ENCODE results near the gene FAM193A.

Gene FAM193A

DNA sequence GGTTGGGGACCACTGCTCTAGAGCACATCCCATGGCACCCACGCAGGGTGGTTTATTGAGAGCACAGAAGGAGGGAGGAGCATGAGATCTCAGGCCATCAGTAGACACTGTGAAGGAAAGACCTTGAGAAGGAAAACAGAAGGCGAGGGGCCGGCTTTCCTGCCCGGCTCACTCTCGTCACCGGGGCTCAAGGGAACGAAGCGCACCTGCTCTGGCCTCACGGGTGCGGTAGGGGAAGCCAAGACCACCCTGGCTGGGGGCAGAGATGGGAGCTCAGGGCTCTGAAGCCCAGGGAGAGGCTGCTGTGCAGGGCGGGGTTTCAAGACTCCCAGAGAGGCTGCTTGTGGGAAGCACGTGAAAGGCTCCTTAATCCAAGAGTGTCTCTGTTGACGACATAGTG lies 113.8 kb downstream of the FAM193A start:
- POLR2A ChIA-PET = interaction anchor here (0.5 kb wide), 1 partner anchor 947 kb away, joined by 4 read pairs; no protein-coding TSS in a partner anchor
- CTCF ChIA-PET = interaction anchor here (1.2 kb wide), 1 partner anchor 9 kb away, joined by 3 read pairs; no protein-coding TSS in a partner anchor

DNA sequence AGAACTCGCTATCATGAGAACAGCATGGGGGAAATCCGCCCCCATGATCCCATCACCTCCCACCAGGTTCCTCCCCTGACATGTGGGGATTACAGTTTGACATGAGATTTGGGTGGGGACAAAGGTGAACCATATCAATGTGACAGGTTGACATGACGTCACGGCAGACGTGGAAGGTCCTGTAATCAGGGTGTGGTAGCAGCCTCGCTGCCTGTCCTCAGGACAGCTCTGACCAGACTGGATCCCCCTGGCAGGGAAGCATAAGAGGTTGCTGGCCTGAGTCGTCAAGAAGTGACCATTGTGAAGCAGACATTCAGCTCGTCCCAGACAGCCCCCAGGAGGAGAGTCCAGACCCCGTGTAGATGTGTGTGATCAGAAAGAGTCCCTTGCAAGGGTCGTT lies 115.1 kb downstream of the FAM193A start:
- ChIA-PET POLR2A (no interaction called here), CTCF (no interaction called here)
- DNase-seq (ENCODE audit: extremely low spot score) = no peak
- TF ChIP-seq, protein P1, sequence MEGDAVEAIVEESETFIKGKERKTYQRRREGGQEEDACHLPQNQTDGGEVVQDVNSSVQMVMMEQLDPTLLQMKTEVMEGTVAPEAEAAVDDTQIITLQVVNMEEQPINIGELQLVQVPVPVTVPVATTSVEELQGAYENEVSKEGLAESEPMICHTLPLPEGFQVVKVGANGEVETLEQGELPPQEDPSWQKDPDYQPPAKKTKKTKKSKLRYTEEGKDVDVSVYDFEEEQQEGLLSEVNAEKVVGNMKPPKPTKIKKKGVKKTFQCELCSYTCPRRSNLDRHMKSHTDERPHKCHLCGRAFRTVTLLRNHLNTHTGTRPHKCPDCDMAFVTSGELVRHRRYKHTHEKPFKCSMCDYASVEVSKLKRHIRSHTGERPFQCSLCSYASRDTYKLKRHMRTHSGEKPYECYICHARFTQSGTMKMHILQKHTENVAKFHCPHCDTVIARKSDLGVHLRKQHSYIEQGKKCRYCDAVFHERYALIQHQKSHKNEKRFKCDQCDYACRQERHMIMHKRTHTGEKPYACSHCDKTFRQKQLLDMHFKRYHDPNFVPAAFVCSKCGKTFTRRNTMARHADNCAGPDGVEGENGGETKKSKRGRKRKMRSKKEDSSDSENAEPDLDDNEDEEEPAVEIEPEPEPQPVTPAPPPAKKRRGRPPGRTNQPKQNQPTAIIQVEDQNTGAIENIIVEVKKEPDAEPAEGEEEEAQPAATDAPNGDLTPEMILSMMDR (IDR thresholded peaks at IDR 0.05; ENCODE audit: control extremely low read depth, extremely low read depth, low read depth, missing control alignments) = no peak

More for the DNA sequence above, 113.8 kb downstream of the FAM193A start:
- DNase-seq (ENCODE audit: extremely low spot score) = no peak
- TF ChIP-seq, protein P1 (IDR thresholded peaks at IDR 0.05; ENCODE audit: control extremely low read depth, extremely low read depth, low read depth, missing control alignments) = no peak

DNA sequence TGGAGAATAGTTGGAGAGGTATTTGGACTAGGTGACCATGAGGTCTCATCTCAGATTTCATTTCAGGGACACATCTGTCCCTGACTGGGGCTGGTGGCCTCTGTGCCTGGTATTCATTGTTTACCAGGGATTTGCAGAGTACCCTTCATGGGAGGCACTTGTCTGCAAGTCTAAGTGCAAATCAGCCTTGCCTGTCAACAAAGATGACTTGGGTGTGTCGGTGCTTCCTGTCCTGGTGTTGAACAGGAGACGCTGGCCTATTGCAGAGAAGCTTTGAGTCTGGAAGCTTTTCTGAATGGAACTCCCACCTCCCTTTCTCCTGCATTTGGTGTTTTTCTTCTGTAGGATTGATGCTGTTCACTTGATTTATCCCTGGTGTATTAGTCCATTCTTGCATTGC lies 115.6 kb downstream of the FAM193A start:
- no peak for DNase-seq (ENCODE audit: extremely low spot score)

DNA sequence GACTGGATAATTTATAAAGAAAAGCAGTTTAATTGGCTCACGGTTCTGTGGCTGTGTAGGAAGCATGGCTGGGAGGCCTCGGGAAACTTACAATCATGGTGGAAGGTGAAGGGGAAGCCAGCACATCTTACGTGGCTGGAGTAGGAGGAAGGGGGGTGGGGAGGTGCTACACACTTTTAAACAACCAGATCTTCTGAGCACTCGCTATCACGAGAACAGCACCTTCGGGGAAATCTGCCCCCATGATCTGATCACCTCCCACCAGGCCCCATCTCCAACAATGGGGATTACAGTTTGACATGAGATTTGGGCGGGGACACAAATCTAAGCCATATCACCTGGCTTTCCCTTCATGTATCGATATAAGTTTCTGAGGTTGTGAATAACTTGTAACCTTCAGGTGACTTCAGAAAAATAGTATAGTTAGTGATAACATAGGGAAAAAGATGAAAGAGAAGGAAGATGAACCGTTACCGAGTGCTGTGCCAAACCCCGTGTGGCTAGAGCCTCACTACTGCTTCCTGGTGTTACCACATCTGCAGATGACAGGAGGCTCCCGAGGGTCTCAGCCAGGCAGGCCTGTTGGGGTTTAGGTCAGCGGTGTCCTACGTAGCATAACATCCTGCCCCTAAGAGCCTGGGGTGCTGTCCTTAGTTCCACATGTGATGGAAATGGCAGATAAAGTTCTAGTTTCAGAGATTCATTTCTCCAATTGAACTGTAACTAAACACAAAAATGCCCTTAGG lies 116.1 kb downstream of the FAM193A start:
- ChIA-PET POLR2A (no interaction called here), CTCF (no interaction called here)
- no peak for DNase-seq (ENCODE audit: extremely low spot score)
- TF ChIP-seq, protein P1 (IDR thresholded peaks at IDR 0.05; ENCODE audit: control extremely low read depth, extremely low read depth, low read depth, missing control alignments) = no peak

More for the DNA sequence above, 115.6 kb downstream of the FAM193A start:
- TF ChIP-seq, protein P1 (IDR thresholded peaks at IDR 0.05; ENCODE audit: control extremely low read depth, extremely low read depth, low read depth, missing control alignments) = no peak
- ChIA-PET CTCF (no interaction called here), POLR2A (no interaction called here)

DNA sequence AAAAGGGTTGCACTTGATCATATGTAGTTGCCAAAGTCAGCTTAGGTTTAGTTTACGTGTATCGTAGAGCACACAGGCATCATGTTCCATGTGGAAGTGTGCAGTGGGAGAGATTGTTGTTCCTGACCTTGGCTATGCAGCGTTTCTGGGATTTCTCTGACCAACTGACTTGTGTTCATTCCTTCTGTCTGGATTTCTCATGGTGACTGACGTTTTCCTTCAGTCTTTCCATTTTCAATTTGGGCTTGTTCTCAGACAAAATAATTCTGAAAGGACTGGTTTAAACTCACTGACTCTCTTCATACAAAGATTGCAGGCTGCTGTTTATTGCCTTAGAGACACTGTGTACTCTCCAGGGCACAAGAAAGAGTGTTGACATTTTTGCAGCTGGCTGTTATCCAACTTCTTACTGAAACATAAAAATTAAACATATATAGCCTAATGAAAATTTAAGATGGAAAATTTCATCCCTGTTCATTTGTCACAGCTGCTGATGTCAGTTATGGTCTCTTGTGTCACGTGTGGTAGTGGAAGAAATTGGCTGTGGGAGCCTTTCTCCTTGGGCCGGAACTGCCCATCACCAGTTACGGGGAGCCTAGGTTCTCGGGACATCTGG lies 124.3 kb downstream of the FAM193A start:
- ChIA-PET CTCF (interaction anchor here (1.6 kb wide), 1 partner anchor 13 kb away, joined by 6 read pairs; no protein-coding TSS in a partner anchor), POLR2A (no interaction called here)
- DNase-seq (ENCODE audit: extremely low spot score) = no peak
- TF ChIP-seq, protein P1 (IDR thresholded peaks at IDR 0.05; ENCODE audit: control extremely low read depth, extremely low read depth, low read depth, missing control alignments) = no peak

DNA sequence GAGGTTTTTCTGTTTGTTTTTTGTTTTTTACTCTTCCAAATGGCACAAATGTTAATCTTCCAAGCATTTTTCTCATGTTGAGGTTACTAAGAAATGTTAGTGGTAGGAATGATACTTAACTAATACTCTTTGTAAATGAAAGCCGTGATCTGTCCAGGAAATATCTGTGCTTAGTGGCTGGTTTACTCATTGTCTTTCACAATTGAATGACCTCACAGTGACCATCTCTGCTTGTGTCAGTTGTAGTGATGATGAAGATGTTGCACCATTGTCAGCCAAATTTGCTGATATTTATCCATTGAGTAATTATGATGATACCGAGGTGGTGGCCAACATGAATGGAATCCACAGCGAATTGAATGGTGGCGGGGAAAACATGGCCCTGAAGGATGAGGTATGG lies 126.2 kb downstream of the FAM193A start:
- TF ChIP-seq, protein P1 (IDR thresholded peaks at IDR 0.05; ENCODE audit: control extremely low read depth, extremely low read depth, low read depth, missing control alignments) = no peak
- ChIA-PET CTCF (no interaction called here), POLR2A (no interaction called here)
- DNase-seq (ENCODE audit: extremely low spot score) = no peak

All from GM10248 (cell line).